IMR-90 (cell line): ENCODE data around the gene CAMTA1. TPM values are rescaled to one million over a fixed set of nuclear protein-coding genes. Genes with fewer than 3 reads are reported as not detected.
A peak's percentile ranks its signal among the peaks of the same experiment; 100 is the strongest.

Experiments
- ATAC-seq: fragments of 200-7000 bp; cut with Tn5 transposase; 2 replicates; pipeline ENCODE4 v1.9.1; 2020; ENCODE audit warnings: low read depth, mild to moderate bottlenecking, moderate library complexity
- BruUV-seq: library from RNA; stranded (reverse); fragments of 400-500 nt; replicated peaks from 2 replicates; lab custom pipeline; 2021; lab: Mats Ljungman, UMichigan
- CTCF ChIA-PET: fragments of 300-600 bp; formaldehyde crosslinking; extraction: SDS; loops from one replicate; lab custom pipeline; 2021; ENCODE audit warnings: antibody characterized with exemption; lab: Yijun Ruan, JAX
- POLR2A ChIA-PET: fragments of 300-600 bp; sonication (Branson Sonifier 250); formaldehyde crosslinking; loops from one replicate; lab custom pipeline; 2022; ENCODE audit warnings: antibody characterized with exemption; ENCODE audit not compliant: unreplicated experiment; lab: Charles Lee
- DNase-seq: peaks from one replicate; pipeline ENCODE4 v3.0.0; 2013
- H2AFZ ChIP-seq: replicated peaks from 2 replicates; pipeline ENCODE3; 2013; ENCODE audit warnings: low read length, mild to moderate bottlenecking; ENCODE audit not compliant: poor library complexity
- H2AK5ac ChIP-seq: 2 replicates; pipeline ENCODE4 v1.6.1; 2013; ENCODE audit warnings: low read depth, low read length, inconsistent platforms
- H2AK9ac ChIP-seq: replicated peaks from 2 replicates; pipeline ENCODE3; 2013; ENCODE audit warnings: mild to moderate bottlenecking, low read depth, low read length, moderate library complexity; ENCODE audit not compliant: poor library complexity
- H2BK120ac ChIP-seq: 2 replicates; pipeline ENCODE4 v1.6.1; 2013; ENCODE audit warnings: low read depth, low read length, inconsistent platforms
- H2BK15ac ChIP-seq: 3 replicates; pipeline ENCODE4 v1.6.1; 2013; ENCODE audit warnings: low read depth, low read length, inconsistent platforms
- H2BK20ac ChIP-seq: 2 replicates; pipeline ENCODE4 v1.6.1; 2013; ENCODE audit warnings: low read depth, mild to moderate bottlenecking, inconsistent platforms, low read length, moderate library complexity
- H2BK5ac ChIP-seq: 2 replicates; pipeline ENCODE4 v1.6.1; 2013; ENCODE audit warnings: mild to moderate bottlenecking, low read depth, low read length, inconsistent platforms; ENCODE audit not compliant: poor library complexity, severe bottlenecking
- H3K14ac ChIP-seq: replicated peaks from 2 replicates; pipeline ENCODE4 v1.6.1; 2013; ENCODE audit warnings: low read depth, low read length, inconsistent platforms
- H3K18ac ChIP-seq: 2 replicates; pipeline ENCODE4 v1.6.1; 2013; ENCODE audit warnings: low read depth, low read length, control low read depth
- H3K23ac ChIP-seq: 2 replicates; pipeline ENCODE4 v1.6.1; 2013; ENCODE audit warnings: low read depth, low read length, inconsistent platforms
- H3K27ac ChIP-seq: 2 replicates; pipeline ENCODE4 v1.5.1; 2013; ENCODE audit warnings: mild to moderate bottlenecking, control low read depth, low read length; ENCODE audit not compliant: insufficient read depth
- H3K27me3 ChIP-seq: 2 replicates; pipeline ENCODE4 v1.6.1; 2013; ENCODE audit warnings: low read length; ENCODE audit not compliant: control insufficient read depth, insufficient read depth
- H3K36me3 ChIP-seq: 2 replicates; pipeline ENCODE4 v1.6.1; 2013; ENCODE audit warnings: low read length, mixed read lengths; ENCODE audit not compliant: control insufficient read depth, insufficient read depth
- H3K4ac ChIP-seq: 2 replicates; pipeline ENCODE4 v1.6.1; 2013; ENCODE audit warnings: low read depth, low read length, inconsistent platforms
- H3K4me1 ChIP-seq: 2 replicates; pipeline ENCODE4 v1.6.1; 2013; ENCODE audit warnings: low read length, mixed read lengths; ENCODE audit not compliant: control insufficient read depth, insufficient read depth
- H3K4me2 ChIP-seq: 2 replicates; pipeline ENCODE4 v1.6.1; 2013; ENCODE audit warnings: low read depth, mild to moderate bottlenecking, control low read depth, low read length, moderate library complexity
- H3K4me3 ChIP-seq: 2 replicates; pipeline ENCODE4 v1.5.1; 2013; ENCODE audit warnings: low read depth, mild to moderate bottlenecking, control low read depth, low read length, moderate library complexity; ENCODE audit not compliant: insufficient read depth
- H3K56ac ChIP-seq: 2 replicates; pipeline ENCODE4 v1.6.1; 2013; ENCODE audit warnings: low read length, inconsistent platforms; ENCODE audit not compliant: insufficient read depth; ENCODE audit errors: extremely low read depth
- H3K79me1 ChIP-seq, 2 experiments: 2 replicates each; pipeline ENCODE4 v1.6.1; 2013; ENCODE audit warnings: low read length in 2 of 2, inconsistent platforms in 1 of 2, low read depth in 1 of 2
- H3K9ac ChIP-seq: 2 replicates; pipeline ENCODE4 v1.6.1; 2013; ENCODE audit warnings: low read depth, low read length, control low read depth
- H3K9me1 ChIP-seq: 2 replicates; pipeline ENCODE4 v1.6.1; 2013; ENCODE audit warnings: low read length, inconsistent platforms; ENCODE audit not compliant: insufficient read depth
- H3K9me3 ChIP-seq: 2 replicates; pipeline ENCODE4 v1.6.1; 2013; ENCODE audit warnings: low read length; ENCODE audit not compliant: control insufficient read depth, insufficient read depth
- H4K20me1 ChIP-seq: 2 replicates; pipeline ENCODE4 v1.6.1; 2013; ENCODE audit warnings: low read length, inconsistent platforms; ENCODE audit not compliant: insufficient read depth
- H4K5ac ChIP-seq: 2 replicates; pipeline ENCODE4 v1.6.1; 2013; ENCODE audit warnings: mild to moderate bottlenecking, low read depth, low read length, control low read depth
- H4K8ac ChIP-seq, 2 experiments: 2 replicates each; pipeline ENCODE4 v1.6.1; 2013; ENCODE audit warnings: low read depth in 2 of 2, low read length in 2 of 2, control low read depth in 1 of 2, inconsistent platforms in 1 of 2
- H4K91ac ChIP-seq: 2 replicates; pipeline ENCODE4 v1.6.1; 2013; ENCODE audit warnings: low read depth, low read length, inconsistent platforms; ENCODE audit not compliant: insufficient read depth
- BHLHE40 ChIP-seq: fragments of 150-350 bp; IDR thresholded peaks from 2 replicates; pipeline ENCODE4 v1.6.1; 2016; ENCODE audit warnings: mild to moderate bottlenecking, low read depth, low read length
- CTCF ChIP-seq: conservative IDR thresholded peaks from 2 replicates; pipeline ENCODE4 v1.5.1; 2012; ENCODE audit warnings: mild to moderate bottlenecking, low read depth, low read length, improper control_type of control experiment
- ELK1 ChIP-seq: fragments of 150-350 bp; IDR thresholded peaks from 2 replicates; pipeline ENCODE4 v1.6.1; 2016; ENCODE audit warnings: low read depth, mild to moderate bottlenecking, low read length, moderate library complexity, borderline replicate concordance
- MAFK ChIP-seq: IDR thresholded peaks from 2 replicates; pipeline ENCODE4 v1.6.1; 2012; ENCODE audit warnings: low read depth, low read length, improper control_type of control experiment
- SMC3 ChIP-seq: fragments of 150-350 bp; IDR thresholded peaks from 2 replicates; pipeline ENCODE4 v1.6.1; 2016; ENCODE audit warnings: low read depth, mild to moderate bottlenecking, antibody characterized with exemption, low read length, moderate library complexity
- WGBS, 2 experiments: methylation state at CpG; one replicate each; pipeline versions ENCODE4 v1.1.5 to v1.1.7; 2013; ENCODE audit warnings: missing lambda C conversion rate in 2 of 2; ENCODE audit not compliant: insufficient read length in 1 of 2; ENCODE audit errors: extremely low coverage in 2 of 2; 5-methylcytosine and 5-hydroxymethylcytosine counted together
- dilution Hi-C: fragments of 300-500 bp; cut with HindIII; formaldehyde crosslinking; loops from one replicate; pipeline ENCODE4 v1.14.3; 2018; ENCODE audit warnings: low sequenced_read_pairs; ENCODE audit not compliant: unreplicated experiment
- in situ Hi-C: fragments of 300-500 bp; cut with MboI; formaldehyde crosslinking; loops from 3 replicates; pipeline ENCODE4 v1.14.3; 2019; ENCODE audit warnings: low sequenced_read_pairs, inconsistent platforms, mixed read lengths
- intact Hi-C: fragments of 100-400 bp; cut with micrococcal nuclease; formaldehyde crosslinking; loops from 2 replicates; pipeline ENCODE4 v1.10.0; 2022
- polyA plus RNA-seq, 3 experiments: library from polyadenylated mRNA; depleted of rRNA; stranded (reverse); fragments of >200 nt; gene quantifications; 2 replicates each; pipeline ENCODE4 v1.2.3, GENCODE V29; 2012; ENCODE audit warnings: low replicate concordance in 1 of 3
- total RNA-seq: library from RNA; depleted of rRNA; stranded (reverse); fragments of >200 nt; gene quantifications from 2 replicates; pipeline ENCODE4 v1.2.3, GENCODE V29; 2012

The CAMTA1 gene
- total and polyA plus RNA-seq, 2 of the 4 experiments (the other 2 are of a cell fraction) = 35.5 to 74.3 TPM

- TF ChIP-seq ELK1 (no peak), BHLHE40 (no peak)
Measured at GRCh38 chr1:7224081-7224534, 438.9 kb downstream of the CAMTA1 start (continued).

- DNase-seq (no peak), ATAC-seq (no peak)
- WGBS, 2 experiments = 84% methylated on average over 7 of the region's 13 CpGs; no CpG with 5 or more reads in 1 of the 2 experiments
- Histone ChIP-seq H2AK9ac (peak overlapping the region; percentile 81), H2AFZ (peak overlapping the region; percentile 13), H2BK15ac (0 out of 3 replicates have a peak overlapping the region, but pooled peaks have one; percentile 41), H3K4ac (peak overlapping the region; percentile 52; the same call in 1 of the 2 replicates), H3K27ac (no peak overlapping the region; the same call in 1 of the 2 replicates), H3K4me1 (peaks cover 9% of the 10 kb centered on the region), H4K91ac (peak overlapping the region; percentile 58), H3K9me1 (peaks cover 25% of the 10 kb centered on the region), H3K4me2 (no peak overlapping the region), H3K23ac (no peak overlapping the region), H3K9ac (no peak overlapping the region), H4K5ac (no peak overlapping the region; the same call in 1 of the 2 replicates), H4K8ac (peak overlapping the region in 1 of 2 experiments; percentile 72; a peak in 2 of 4 replicates), H3K36me3 (no peaks in the 10 kb centered on the region), H2BK20ac (peak overlapping the region; percentile 98), H3K18ac (no peak overlapping the region), H2BK5ac (peak overlapping the region; percentile 38), H4K20me1 (no peaks in the 10 kb centered on the region), H3K27me3 (no peaks in the 10 kb centered on the region), H3K14ac (no peak overlapping the region), H3K4me3 (no peak overlapping the region), H2AK5ac (peak overlapping the region; percentile 94), H2BK120ac (peak overlapping the region; percentile 97), H3K56ac (no peak overlapping the region), H3K9me3 (no peaks in the 10 kb centered on the region; the same call in 1 of the 2 replicates), H3K79me1 (no peaks in the 10 kb centered on the region)
- TF ChIP-seq SMC3 (no peak), MAFK (no peak), CTCF (no peak)
- in situ Hi-C loops = loop anchor here (10.0 to 25.0 kb wide), 2 partner anchors 430 to 512 kb away; partner anchors contain the start of gene DNAJC11
- CTCF ChIA-PET = no interaction called here
- POLR2A ChIA-PET = no interaction called here
- dilution Hi-C loops = no loop called here
- intact Hi-C loops = loop anchor here (5.0 kb wide), 1 partner anchor 73 kb away; no protein-coding TSS in a partner anchor
- BruUV-seq = no TSS peak
Measured at GRCh38 chr1:7224644-7225043, 439.4 kb downstream of the CAMTA1 start.
